Neural progenitor cell (in vitro differentiated cells): ENCODE results near the gene FN3KRP.

Experiments used
- CTCF ChIP-seq: fragments of 200-600 bp; sonication (generic); IDR thresholded peaks from 2 replicates; pipeline ENCODE4 v1.5.1; 2017; ENCODE audit warnings: antibody characterized with exemption, mild to moderate bottlenecking
- EZH2phosphoT487 ChIP-seq: fragments of 200-600 bp; sonication (generic); IDR thresholded peaks from 2 replicates; pipeline ENCODE4 v1.6.1; 2017; ENCODE audit warnings: antibody characterized with exemption

DNA sequence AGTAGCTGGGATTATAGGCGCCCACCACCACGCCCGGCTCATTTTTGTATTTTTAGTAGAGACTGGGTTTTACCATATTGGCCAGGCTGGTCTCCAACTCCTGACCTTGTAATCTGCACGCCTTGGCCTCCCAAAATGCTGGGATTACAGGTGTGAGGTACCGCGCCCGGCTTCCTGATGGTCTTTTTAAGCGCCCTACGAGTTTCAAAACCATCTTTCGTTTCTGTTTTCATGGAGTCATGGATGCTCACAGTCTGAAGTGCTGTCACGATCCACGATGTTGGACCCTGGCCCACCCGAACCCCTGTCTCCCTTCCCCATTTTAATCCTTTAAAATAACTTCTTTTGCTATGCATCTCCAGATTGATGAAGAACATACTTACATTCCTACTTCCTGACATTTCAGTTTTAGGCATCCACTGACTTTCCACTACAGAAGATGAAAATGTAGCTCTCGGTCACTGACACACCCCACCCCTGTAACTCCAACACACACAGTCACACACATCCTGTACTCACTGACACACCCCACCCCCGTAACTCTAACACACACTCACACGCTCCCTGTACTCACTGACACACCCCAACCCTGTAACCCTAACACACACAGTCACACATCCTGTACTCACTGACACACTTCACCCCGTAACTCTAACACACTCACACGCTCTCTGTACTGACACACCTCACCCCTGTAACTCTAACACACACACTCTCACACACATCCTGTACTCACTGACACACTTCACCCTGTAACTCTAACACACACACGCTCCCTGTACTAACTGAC lies 45.6 kb upstream of the FN3KRP start:
- TF ChIP-seq CTCF = no peak
- TF ChIP-seq EZH2phosphoT487 = no peak
